Measurements from ENCODE around the gene TCEANC. TPM values are rescaled to one million over a fixed set of nuclear protein-coding genes. Genes with fewer than 3 reads are reported as not detected.
A peak's percentile ranks its signal among the peaks of the same experiment; 100 is the strongest.
"Not testable (repeated sequence)": the region's sequence is repeated elsewhere in the genome, so short reads cannot be mapped to it uniquely, and the experiment has no call there.

TCEANC gene
- total and polyA plus RNA-seq, 2 of the 4 experiments (the other 2 are of a cell fraction) = 0.99 to 2.5 TPM

- H3K79me1 ChIP-seq (ENCODE audit: low read depth in 1 of 2, low read length in 2 of 2); H3K4me3 ChIP-seq (ENCODE audit: insufficient read depth, low read depth, low read length); H4K8ac ChIP-seq (ENCODE audit: low read depth in 2 of 2, low read length in 2 of 2); H3K4me1 ChIP-seq (ENCODE audit: control insufficient read depth, insufficient read depth, low read length); H3K23ac ChIP-seq (ENCODE audit: low read depth, low read length); H4K5ac ChIP-seq (ENCODE audit: low read depth, low read length); H2AFZ ChIP-seq (replicated peaks; ENCODE audit: low read length, poor library complexity); H3K9me3 ChIP-seq (ENCODE audit: control insufficient read depth, insufficient read depth, low read length); DNase-seq; H2AK5ac ChIP-seq (ENCODE audit: low read depth, low read length); H3K14ac ChIP-seq (replicated peaks; ENCODE audit: low read depth, low read length); BruUV-seq (replicated peaks); POLR2A ChIA-PET (ENCODE audit: unreplicated experiment); H3K9ac ChIP-seq (ENCODE audit: low read depth, low read length); H3K9me1 ChIP-seq (ENCODE audit: insufficient read depth, low read length); H3K4me2 ChIP-seq (ENCODE audit: low read depth, low read length); H2AK9ac ChIP-seq (replicated peaks; ENCODE audit: low read depth, low read length, poor library complexity); H2BK20ac ChIP-seq (ENCODE audit: low read depth, low read length); H4K91ac ChIP-seq (ENCODE audit: insufficient read depth, low read depth, low read length); CTCF ChIA-PET; H4K20me1 ChIP-seq (ENCODE audit: insufficient read depth, low read length); dilution Hi-C loops (cut with HindIII; ENCODE audit: low sequenced_read_pairs, unreplicated experiment); ATAC-seq (ENCODE audit: low read depth); H3K56ac ChIP-seq (ENCODE audit: extremely low read depth, insufficient read depth, low read length); H3K27me3 ChIP-seq (ENCODE audit: control insufficient read depth, insufficient read depth, low read length); H2BK15ac ChIP-seq (ENCODE audit: low read depth, low read length); H3K36me3 ChIP-seq (ENCODE audit: control insufficient read depth, insufficient read depth, low read length): not testable (repeated sequence)
- H2BK120ac ChIP-seq (ENCODE audit: low read depth, low read length) = peak overlapping the region; percentile 33
- peak overlapping the region; percentile 41; the same call in 1 of the 2 replicates for H3K18ac ChIP-seq (ENCODE audit: low read depth, low read length)
- H2BK5ac ChIP-seq (ENCODE audit: low read depth, low read length, poor library complexity, severe bottlenecking) = peak overlapping the region; percentile 88
- peak overlapping the region; percentile 32; the same call in 1 of the 2 replicates for H3K27ac ChIP-seq (ENCODE audit: insufficient read depth, low read length)
- H3K4ac ChIP-seq (ENCODE audit: low read depth, low read length) = peak overlapping the region; percentile 24; the same call in 1 of the 2 replicates
- intact Hi-C loops (cut with micrococcal nuclease) (loop anchor here (5.0 to 10.0 kb wide), 3 partner anchors 126 to 834 kb away; no protein-coding TSS in a partner anchor), in situ Hi-C loops (cut with MboI; ENCODE audit: low sequenced_read_pairs) (loop anchor here (25.0 kb wide), 1 partner anchor 136 kb away; no protein-coding TSS in a partner anchor)
- no CpG with 5 or more reads among the region's 2 CpGs for WGBS, 2 experiments (ENCODE audit: extremely low coverage in 2 of 2, insufficient read length in 1 of 2)
Observed at GRCh38 chrX:13648336-13648735, 4.6 kb upstream of the TCEANC start.
